Measurements from ENCODE around the gene SETD4.
A peak's percentile ranks its signal among the peaks of the same experiment; 100 is the strongest.
"Not testable (repeated sequence)": the region's sequence is repeated elsewhere in the genome, so short reads cannot be mapped to it uniquely, and the experiment has no call there.

The SETD4 gene

GRCh38 chr21:36060159-36060921 lies at the start of gene SETD4:
TSS of gene SETD4 (minus strand) at chr21:36060526. CDS start at chr21:36058888, 1,638 bp downstream.
- peak; percentile 83 for DNase-seq

GRCh38 chr21:36109868-36110267 lies 49.5 kb upstream of the SETD4 start:
- no peak for DNase-seq

- no peak for DNase-seq
These were observed 45.1 kb upstream of the SETD4 start for GRCh38 chr21:36105327-36105842.

DNA sequence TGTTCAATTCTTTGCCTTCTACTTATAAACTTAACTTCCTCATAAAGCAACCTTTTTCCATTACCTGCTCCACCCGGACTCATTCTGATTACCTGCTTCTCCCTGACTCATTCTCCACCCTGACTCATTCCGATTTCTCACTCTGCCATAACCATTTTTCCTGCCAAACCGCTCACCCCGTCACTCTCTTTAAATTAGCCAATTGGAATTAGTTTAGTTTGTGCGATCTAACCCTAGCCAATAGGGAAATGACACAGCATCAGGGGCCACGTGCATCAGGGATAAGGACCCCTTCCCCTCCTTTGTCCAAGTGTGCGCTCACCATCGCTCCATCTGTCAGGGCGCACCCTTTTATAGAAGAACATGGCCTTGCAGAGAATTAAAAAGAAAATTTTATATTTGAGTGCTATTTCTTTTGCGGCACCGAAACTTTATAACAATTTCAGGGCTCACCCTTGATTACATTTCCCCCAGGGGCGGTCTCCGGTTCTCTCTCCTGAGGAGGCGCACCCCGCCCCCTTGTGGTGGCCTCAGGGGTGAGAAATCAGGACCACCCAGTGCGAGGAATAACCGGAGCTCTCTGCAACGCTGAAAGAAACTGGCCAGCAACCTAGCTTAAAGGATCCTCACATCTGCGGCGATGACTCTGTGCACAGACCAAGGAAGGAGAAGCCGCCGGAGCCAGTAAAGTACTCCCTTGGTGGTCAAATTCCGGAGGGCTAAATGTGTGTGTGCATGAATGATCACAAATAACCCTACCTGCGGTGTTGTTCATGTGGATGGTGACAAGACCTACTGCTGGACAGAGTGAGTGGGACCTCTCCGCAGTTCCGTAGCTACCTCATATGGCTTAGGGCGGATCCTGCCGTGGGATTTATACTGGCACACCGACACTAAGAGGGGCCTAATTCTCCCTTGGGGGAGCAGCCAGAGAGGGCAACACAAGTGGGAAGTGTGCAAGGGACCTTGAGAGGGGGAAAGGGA lies 44.3 kb upstream of the SETD4 start:
- no peak for DNase-seq

- no peak for DNase-seq
These were observed 43.1 kb upstream of the SETD4 start for GRCh38 chr21:36103434-36103833.

GRCh38 chr21:36100971-36101641 lies 40.8 kb upstream of the SETD4 start:
- no peak for DNase-seq

DNA sequence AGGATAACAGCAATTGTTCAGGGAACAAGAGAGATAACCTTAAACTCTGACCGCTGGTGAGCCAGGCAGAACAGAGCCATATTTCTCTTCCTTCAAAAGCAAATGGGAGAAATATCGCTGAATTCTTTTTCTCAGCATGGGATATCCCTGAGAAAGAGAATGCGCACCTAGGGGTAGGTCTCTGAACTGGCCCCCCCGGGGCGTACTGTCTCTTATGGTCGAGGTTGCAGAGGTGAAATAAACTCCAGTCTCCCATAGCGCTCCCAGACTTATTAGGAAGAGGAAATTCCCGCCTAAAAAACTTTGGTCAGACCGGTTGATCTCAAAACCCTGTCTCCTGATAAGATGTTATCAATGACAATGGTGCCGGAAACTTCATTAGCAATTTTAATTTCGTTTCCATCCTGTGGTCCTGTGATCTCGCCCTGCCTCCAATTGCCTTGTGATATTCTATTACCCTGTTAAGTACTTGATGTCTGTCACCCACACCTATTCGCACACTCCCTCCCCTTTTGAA lies 39.4 kb upstream of the SETD4 start:
- not testable (repeated sequence) for DNase-seq

GRCh38 chr21:36099000-36099399 lies 38.7 kb upstream of the SETD4 start:
- DNase-seq: no peak

- DNase-seq: no peak
These were observed 37.8 kb upstream of the SETD4 start for GRCh38 chr21:36098182-36098532.

GRCh38 chr21:36097427-36098181 lies 37.3 kb upstream of the SETD4 start:
- DNase-seq: no peak

DNA sequence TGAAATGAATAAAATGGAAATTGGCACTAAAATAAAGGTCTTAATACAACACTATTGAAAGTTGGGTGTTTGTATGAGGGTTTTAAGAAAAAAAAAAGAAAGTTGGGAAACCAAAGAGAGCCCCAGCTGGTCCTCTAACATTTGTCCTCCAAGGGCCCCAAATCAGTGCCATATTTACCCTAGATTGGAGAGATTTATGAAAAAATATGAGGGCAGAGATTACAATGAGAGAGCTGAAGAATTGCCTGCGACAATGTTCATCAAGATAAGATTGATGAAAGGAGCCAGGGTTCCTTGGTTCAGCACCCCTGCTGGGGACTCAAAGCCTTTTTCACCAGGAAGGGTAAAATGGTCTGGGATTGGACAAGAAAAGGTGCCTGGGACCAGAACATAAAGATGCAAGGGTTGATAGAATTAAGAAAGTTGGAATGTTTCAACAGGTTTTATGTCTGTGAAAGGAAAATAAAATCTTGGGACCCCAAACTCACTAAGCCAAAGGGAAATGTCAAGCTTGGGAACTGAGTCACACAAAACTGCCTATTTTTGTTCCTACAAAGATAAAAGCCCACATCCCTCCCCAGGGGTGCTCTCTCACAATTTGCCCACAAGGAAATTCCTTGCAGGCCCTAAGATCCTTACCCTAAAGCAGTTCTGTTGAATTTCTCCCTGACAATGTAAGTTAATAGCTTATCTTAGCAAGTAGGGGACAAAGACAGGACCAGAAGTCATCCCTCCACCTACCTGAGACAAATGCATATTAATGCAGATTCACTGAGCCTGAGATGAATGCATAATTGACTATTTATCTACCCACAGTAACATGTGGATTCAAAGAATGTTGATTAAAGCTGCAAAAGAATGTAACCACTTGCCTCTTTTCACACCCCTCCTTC lies 36.3 kb upstream of the SETD4 start:
- no peak for DNase-seq

- DNase-seq: no peak
These were observed 33.2 kb upstream of the SETD4 start for GRCh38 chr21:36093512-36093911.

- DNase-seq: no peak
These were observed 32.4 kb upstream of the SETD4 start for GRCh38 chr21:36092681-36093080.

GRCh38 chr21:36089946-36090345 lies 29.6 kb upstream of the SETD4 start:
- DNase-seq: no peak

GRCh38 chr21:36087362-36088138 lies 27.2 kb upstream of the SETD4 start:
- DNase-seq: no peak

DNA sequence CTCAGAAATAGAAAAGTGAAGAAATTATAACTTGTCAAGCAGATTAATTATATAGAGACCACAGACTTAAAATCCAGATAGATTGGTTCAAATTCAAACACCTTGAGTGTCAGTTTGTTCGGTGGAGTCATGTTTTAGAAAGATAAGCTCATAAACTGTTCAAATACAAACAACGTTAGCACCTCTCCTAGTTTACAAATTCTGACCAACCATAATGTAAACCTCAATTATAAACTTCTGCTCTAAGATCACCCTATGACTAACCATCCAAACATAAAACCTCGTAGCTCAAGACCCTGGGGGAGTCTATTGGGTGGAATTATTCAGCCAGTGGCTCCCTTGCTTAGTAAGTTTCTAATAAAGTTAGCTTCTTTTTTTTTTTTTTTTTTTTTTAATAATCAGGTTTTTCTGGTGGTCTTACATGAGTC lies 21.9 kb upstream of the SETD4 start:
- no peak for DNase-seq

GRCh38 chr21:36080386-36080785 lies 20.1 kb upstream of the SETD4 start:
- DNase-seq: no peak

DNA sequence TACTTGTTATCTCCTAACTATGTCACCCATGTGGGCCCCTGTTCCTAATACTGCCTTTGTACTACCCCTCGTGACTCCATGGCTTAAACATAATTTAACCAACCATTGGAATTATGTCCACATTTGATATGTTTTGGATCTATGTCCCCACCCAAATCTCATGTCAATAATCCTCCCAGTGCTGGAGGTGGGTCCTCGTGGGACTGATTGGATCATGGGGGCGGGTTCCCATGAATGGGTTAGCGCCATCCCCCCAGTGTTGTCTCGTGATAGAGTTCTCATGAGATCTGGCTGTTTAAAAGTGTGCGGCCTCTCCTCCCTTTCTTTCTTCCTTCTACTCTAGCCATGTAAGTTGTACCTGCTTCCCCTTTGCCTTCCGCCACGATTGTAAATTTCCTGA lies 19.3 kb upstream of the SETD4 start:
- no peak for DNase-seq

DNA sequence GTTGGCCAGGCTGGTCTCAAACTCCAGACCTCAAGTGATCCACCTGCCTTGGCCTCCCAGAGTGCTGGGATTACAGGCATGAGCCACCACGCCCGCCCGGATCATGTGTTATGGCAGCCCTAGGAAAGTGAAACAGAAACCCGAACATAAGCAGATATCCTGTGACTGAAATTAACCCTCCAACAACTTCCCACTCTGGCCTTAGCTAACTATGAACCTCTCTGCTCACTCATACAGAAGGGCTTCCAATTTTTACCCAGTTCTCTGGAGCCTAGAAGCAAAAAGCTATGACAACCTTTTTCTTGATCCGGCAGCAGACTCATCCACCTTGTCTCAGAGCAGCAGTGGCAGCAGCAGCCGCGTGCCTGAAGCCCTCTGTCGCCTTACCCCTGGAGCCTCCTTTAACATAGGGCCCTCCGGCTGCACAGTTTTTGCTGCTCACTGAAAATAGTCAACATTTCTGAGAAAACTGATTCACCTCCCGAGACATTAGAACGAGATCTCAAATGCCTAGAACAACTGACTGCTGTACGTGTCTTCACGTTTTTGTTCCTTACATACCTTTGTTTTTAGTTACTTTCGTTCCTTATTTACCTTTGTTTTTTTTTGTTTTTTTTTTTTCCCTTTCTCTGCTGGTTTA lies 18.8 kb upstream of the SETD4 start:
- no peak for DNase-seq

DNA sequence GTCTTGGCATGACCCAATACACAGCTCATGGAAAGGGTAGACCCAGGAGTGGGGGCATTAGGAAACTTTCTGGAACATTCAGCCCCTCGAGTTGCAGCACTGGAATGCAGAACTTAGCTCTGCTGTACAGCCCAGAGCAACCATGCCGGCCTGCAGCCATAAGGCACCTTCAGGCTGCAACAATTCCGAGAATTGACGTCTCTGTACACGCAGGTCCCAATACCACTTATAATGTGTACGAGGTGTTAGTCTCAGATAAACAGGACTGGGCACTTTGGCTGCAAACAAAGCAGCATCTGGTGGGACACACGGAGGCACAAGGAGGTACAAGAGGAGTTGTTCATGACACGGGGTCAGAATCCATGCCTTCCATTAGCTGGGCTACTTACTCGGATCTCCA lies 17.4 kb upstream of the SETD4 start:
- DNase-seq: no peak

All from DMS 273 treated with DMSO at 0.1 percent for 48 hours (cell line).